Prostate gland (tissue), 2 donors: ENCODE results near the gene BMP8B.

ENCODE experiments used
- POLR2AphosphoS5 ChIP-seq: sonication (generic); formaldehyde crosslinking; IDR thresholded peaks from one replicate; pipeline ENCODE4 v1.6.1; 2017; ENCODE audit warnings: antibody characterized with exemption
- TF ChIP-seq, protein P1 (sequence below), 4 experiments: fragments of 200-600 bp in 2 of 4; fragments of 450-650 bp in 2 of 4; sonication (generic) in 2 of 4; IDR thresholded peaks; 1 replicate in 3 of 4; 2 replicates in 1 of 4; pipeline ENCODE4 v1.5.1; 2016 to 2019; ENCODE audit warnings: antibody characterized with exemption in 4 of 4, mild to moderate bottlenecking in 2 of 4, moderate library complexity in 2 of 4

DNA sequence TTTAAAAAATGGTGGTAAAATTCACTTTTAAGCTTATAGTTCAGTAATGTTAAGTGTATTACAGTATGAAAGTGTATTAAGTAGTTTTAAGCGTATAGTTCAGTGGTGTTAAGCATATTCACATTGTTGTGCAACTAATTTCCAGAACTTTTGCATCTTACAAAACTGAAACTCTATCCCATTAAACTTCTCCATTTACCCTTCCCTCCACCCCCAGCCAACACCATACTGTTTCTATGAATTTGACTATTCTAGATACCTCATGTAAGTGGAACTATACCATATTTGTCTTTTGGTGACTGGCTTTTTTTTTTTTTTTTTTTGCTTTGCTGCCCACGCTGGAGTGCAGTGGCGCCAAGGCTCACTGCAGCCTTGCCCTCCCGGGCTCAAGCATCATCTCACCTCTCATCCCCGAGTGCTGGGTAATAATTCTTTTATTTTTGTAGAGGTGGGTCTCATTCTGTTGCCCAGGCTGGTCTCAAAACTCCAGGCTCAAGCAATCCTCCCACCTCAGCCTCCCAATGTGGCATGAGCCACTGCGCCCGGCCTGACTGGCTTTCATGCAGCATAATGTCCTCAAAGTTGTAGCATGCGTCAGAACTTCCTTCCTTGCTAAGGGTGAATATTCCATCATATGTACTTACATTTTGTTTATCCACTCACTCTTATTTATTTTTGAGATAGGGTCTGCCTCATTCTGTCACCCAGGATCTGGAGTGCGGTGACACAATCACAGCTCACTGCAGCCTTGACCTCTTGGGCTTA is 45.1 kb upstream of the BMP8B start:
- TF ChIP-seq, protein P1, sequence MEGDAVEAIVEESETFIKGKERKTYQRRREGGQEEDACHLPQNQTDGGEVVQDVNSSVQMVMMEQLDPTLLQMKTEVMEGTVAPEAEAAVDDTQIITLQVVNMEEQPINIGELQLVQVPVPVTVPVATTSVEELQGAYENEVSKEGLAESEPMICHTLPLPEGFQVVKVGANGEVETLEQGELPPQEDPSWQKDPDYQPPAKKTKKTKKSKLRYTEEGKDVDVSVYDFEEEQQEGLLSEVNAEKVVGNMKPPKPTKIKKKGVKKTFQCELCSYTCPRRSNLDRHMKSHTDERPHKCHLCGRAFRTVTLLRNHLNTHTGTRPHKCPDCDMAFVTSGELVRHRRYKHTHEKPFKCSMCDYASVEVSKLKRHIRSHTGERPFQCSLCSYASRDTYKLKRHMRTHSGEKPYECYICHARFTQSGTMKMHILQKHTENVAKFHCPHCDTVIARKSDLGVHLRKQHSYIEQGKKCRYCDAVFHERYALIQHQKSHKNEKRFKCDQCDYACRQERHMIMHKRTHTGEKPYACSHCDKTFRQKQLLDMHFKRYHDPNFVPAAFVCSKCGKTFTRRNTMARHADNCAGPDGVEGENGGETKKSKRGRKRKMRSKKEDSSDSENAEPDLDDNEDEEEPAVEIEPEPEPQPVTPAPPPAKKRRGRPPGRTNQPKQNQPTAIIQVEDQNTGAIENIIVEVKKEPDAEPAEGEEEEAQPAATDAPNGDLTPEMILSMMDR (IDR thresholded peaks at IDR 0.05), result no peak
- no peak for TF ChIP-seq POLR2AphosphoS5
